GM12878 (cell line): ENCODE results near the gene ALG5. TPM values are rescaled to one million over a fixed set of nuclear protein-coding genes. Genes with fewer than 3 reads are reported as not detected.

ENCODE experiments used
- ATAC-seq: fragments of 200-7000 bp; cut with Tn5 transposase; 3 replicates; pipeline ENCODE4 v1.9.1; 2020; ENCODE audit warnings: mild to moderate bottlenecking, moderate library complexity
- BruUV-seq: library from RNA; stranded (reverse); fragments of 400-500 nt; replicated peaks from 2 replicates; lab custom pipeline; 2021; lab: Mats Ljungman, UMichigan
- CTCF ChIA-PET: fragments of 300-600 bp; sonication (Branson Sonifier 250); formaldehyde crosslinking; extraction: SDS; loops from one replicate; lab custom pipeline; 2021; ENCODE audit warnings: inconsistent platforms; lab: Yijun Ruan, JAX
- POLR2A ChIA-PET: fragments of 350-600 bp; formaldehyde crosslinking; extraction: SDS; loops from one replicate; lab custom pipeline; 2021; ENCODE audit warnings: inconsistent platforms; lab: Charles Lee
- RAD21 ChIA-PET: fragments of 300-600 bp; sonication (Branson Sonifier 250); formaldehyde crosslinking; loops from one replicate; lab custom pipeline; 2023; ENCODE audit warnings: antibody characterized with exemption; ENCODE audit not compliant: unreplicated experiment; lab: Charles Lee
- SMC1A ChIA-PET: fragments of 300-600 bp; sonication (Branson Sonifier 250); formaldehyde crosslinking; loops from one replicate; lab custom pipeline; 2023; ENCODE audit not compliant: unreplicated experiment, uncharacterized antibody; lab: Charles Lee
- DNase-seq: peaks from one replicate; pipeline ENCODE4 v3.0.0-alpha.2; 2011; ENCODE audit warnings: low read depth, low spot score
- FAIRE-seq: peaks from 3 replicates; lab custom pipeline; 2011; peaks lifted over from hg19 to GRCh38; lab: Jason Lieb, UNC
- H2AFZ ChIP-seq: 2 replicates; pipeline ENCODE4 v1.6.0; 2011; ENCODE audit warnings: low read depth, low read length, control low read depth; ENCODE audit not compliant: control insufficient read depth
- H3K27ac ChIP-seq: 2 replicates; pipeline ENCODE4 v1.5.1; 2011; ENCODE audit warnings: control low read depth; ENCODE audit not compliant: control insufficient read depth, insufficient read depth
- H3K27me3 ChIP-seq, 2 experiments: replicated peaks in 1 of 2; 2 replicates each; pipeline versions ENCODE4 v1.6.0 to v1.6.1; 2011; ENCODE audit warnings: low read length in 1 of 2; ENCODE audit not compliant: control insufficient read depth in 2 of 2, insufficient read depth in 2 of 2
- H3K36me3 ChIP-seq, 2 experiments: 2 replicates each; pipeline ENCODE4 v1.5.1; 2011; ENCODE audit warnings: low read length in 1 of 2; ENCODE audit not compliant: control insufficient read depth in 2 of 2, insufficient read depth in 2 of 2
- H3K4me1 ChIP-seq: 2 replicates; pipeline ENCODE4 v1.6.1; 2011; ENCODE audit warnings: mild to moderate bottlenecking, low read length, moderate library complexity, mixed read lengths; ENCODE audit not compliant: control insufficient read depth, insufficient read depth
- H3K4me2 ChIP-seq: 2 replicates; pipeline ENCODE4 v1.6.0; 2011; ENCODE audit warnings: control low read depth; ENCODE audit not compliant: control insufficient read depth, insufficient read depth
- H3K4me3 ChIP-seq: fragments of 200-600 bp; sonication (generic); 2 replicates; pipeline ENCODE4 v1.5.1; 2016
- H3K79me2 ChIP-seq: 2 replicates; pipeline ENCODE4 v1.6.0; 2011; ENCODE audit warnings: low read length; ENCODE audit not compliant: control insufficient read depth, insufficient read depth
- H3K9ac ChIP-seq: 2 replicates; pipeline ENCODE4 v1.8.0; 2011; ENCODE audit warnings: low read length, control low read depth, mixed read lengths; ENCODE audit not compliant: control insufficient read depth, insufficient read depth
- H3K9me3 ChIP-seq: replicated peaks from 3 replicates; pipeline ENCODE4 v1.5.1; 2011; ENCODE audit warnings: mild to moderate bottlenecking, low read length; ENCODE audit not compliant: control insufficient read depth, insufficient read depth
- H4K20me1 ChIP-seq: 2 replicates; pipeline ENCODE4 v1.6.0; 2011; ENCODE audit not compliant: control insufficient read depth, insufficient read depth
- BRCA1 ChIP-seq: IDR thresholded peaks from 2 replicates; pipeline ENCODE4 v1.6.1; 2011; ENCODE audit warnings: low read depth, low read length, improper control_type of control experiment
- EP300 ChIP-seq, 2 experiments: fragments of 150-350 bp in 1 of 2; IDR thresholded peaks; 2 replicates each; pipeline ENCODE4 v1.6.1; 2011 to 2012; ENCODE audit warnings: low read depth in 2 of 2, low read length in 2 of 2, borderline replicate concordance in 1 of 2, improper control_type of control experiment in 1 of 2, inconsistent platforms in 1 of 2; ENCODE audit not compliant: control insufficient read depth in 1 of 2
- ESRRA ChIP-seq: IDR thresholded peaks from 2 replicates; pipeline ENCODE4 v1.6.1; 2012; ENCODE audit warnings: mild to moderate bottlenecking, low read length, improper control_type of control experiment
- IRF3 ChIP-seq: fragments of 450-650 bp; IDR thresholded peaks from 2 replicates; pipeline ENCODE4 v1.6.1; 2014; ENCODE audit warnings: mild to moderate bottlenecking
- KDM1A ChIP-seq: fragments of 200-600 bp; sonication (generic); IDR thresholded peaks from 2 replicates; pipeline ENCODE4 v1.6.1; 2016; ENCODE audit warnings: borderline replicate concordance
- MTA3 ChIP-seq: IDR thresholded peaks from 2 replicates; pipeline ENCODE4 v1.6.1; 2012; ENCODE audit warnings: low read length, inconsistent platforms, borderline replicate concordance
- NFXL1 ChIP-seq: fragments of 450-650 bp; IDR thresholded peaks from 2 replicates; pipeline ENCODE4 v1.6.1; 2017; ENCODE audit warnings: antibody characterized with exemption, mild to moderate bottlenecking, borderline replicate concordance
- POLR2A ChIP-seq: IDR thresholded peaks from 2 replicates; pipeline ENCODE4 v1.6.1; 2011; ENCODE audit warnings: low read depth, mild to moderate bottlenecking, low read length
- POU2F2 ChIP-seq: IDR thresholded peaks from 3 replicates; pipeline ENCODE4 v1.6.1; 2011; ENCODE audit warnings: low read depth, mild to moderate bottlenecking, low read length, borderline replicate concordance
- RBBP5 ChIP-seq: fragments of 200-600 bp; sonication (generic); conservative IDR thresholded peaks from 2 replicates; pipeline ENCODE4 v1.6.1; 2016
- RELA ChIP-seq: fragments of 450-650 bp; IDR thresholded peaks from 2 replicates; pipeline ENCODE4 v1.8.0; 2014; ENCODE audit warnings: borderline replicate concordance; ENCODE audit not compliant: partially characterized antibody
- SREBF2 ChIP-seq: IDR thresholded peaks from 2 replicates; pipeline ENCODE4 v1.6.1; 2012; ENCODE audit warnings: mild to moderate bottlenecking, low read length
- SRF ChIP-seq, 2 experiments: IDR thresholded peaks; 2 replicates each; pipeline ENCODE4 v1.6.1; 2011; ENCODE audit warnings: low read depth in 2 of 2, low read length in 2 of 2, mild to moderate bottlenecking in 1 of 2, moderate library complexity in 1 of 2
- TARDBP ChIP-seq: IDR thresholded peaks from 2 replicates; pipeline ENCODE4 v1.6.1; 2016; ENCODE audit warnings: borderline replicate concordance
- WRNIP1 ChIP-seq: IDR thresholded peaks from 2 replicates; pipeline ENCODE4 v1.6.1; 2011; ENCODE audit warnings: low read depth, low read length, improper control_type of control experiment, borderline replicate concordance
- YY1 ChIP-seq: IDR thresholded peaks from 2 replicates; pipeline ENCODE4 v1.6.1; 2011; ENCODE audit warnings: low read depth, mild to moderate bottlenecking, low read length
- ZNF592 ChIP-seq: fragments of 450-650 bp; IDR thresholded peaks from 2 replicates; pipeline ENCODE4 v1.6.1; 2017; ENCODE audit warnings: mild to moderate bottlenecking, moderate library complexity
- WGBS: methylation state at CpG from one replicate; pipeline ENCODE4 v1.1.6; 2016; ENCODE audit warnings: low lambda C conversion rate; ENCODE audit not compliant: insufficient replicate concordance, insufficient coverage; ENCODE audit errors: missing lambda C conversion rate; 5-methylcytosine and 5-hydroxymethylcytosine counted together
- in situ Hi-C: fragments of 300-500 bp; cut with MboI; formaldehyde crosslinking; loops from 9 replicates; pipeline ENCODE4 v1.14.3; 2018; ENCODE audit warnings: mixed read lengths
- intact Hi-C: fragments of 100-400 bp; cut with micrococcal nuclease; formaldehyde crosslinking; loops from one replicate; pipeline ENCODE4 v1.14.2; 2022; ENCODE audit not compliant: unreplicated experiment
- polyA plus RNA-seq, 11 experiments: library from polyadenylated mRNA; depleted of rRNA in 4 of 11; unstranded in 6 of 11; stranded (reverse) in 5 of 11; fragments of >200 nt; fragmentation: Nextera tagmentation in 4 of 11; fragmentation: Illumina TruSeq in 1 of 11; extraction: Ambion mirVana in 4 of 11; extraction: Trizol in 1 of 11; gene quantifications; 1 replicate in 1 of 11; 2 replicates in 10 of 11; pipeline versions ENCODE4 v1.2.1 to v1.2.3, GENCODE V29; 2011 to 2016; ENCODE audit warnings: inconsistent platforms in 2 of 11, missing spikeins in 2 of 11, low read depth in 1 of 11
- total RNA-seq, 4 experiments: library from RNA; depleted of rRNA in 3 of 4; stranded (reverse); fragments of >200 nt in 3 of 4; fragmentation: Illumina TruSeq in 1 of 4; extraction: Trizol in 1 of 4; gene quantifications; 2 replicates each; pipeline versions ENCODE4 v1.2.1 to v1.2.3, GENCODE V29; 2013 to 2021

The ALG5 gene
- total and polyA plus RNA-seq, 10 of the 15 experiments (the other 5 are each of a cell fraction or from before 2014, with no cell fraction given) = 23.9 to 82.2 (median 42.5) TPM

GRCh38 chr13:37047032-37047431, 47.9 kb upstream of the ALG5 start:
- no peak for DNase-seq

More at GRCh38 chr13:37047032-37047431, 47.9 kb upstream of the ALG5 start:
- POLR2A ChIA-PET = interaction anchor here (0.7 to 1.4 kb wide), 2 partner anchors 11 to 47 kb away, joined by 3 read pairs; partner anchors contain the start of gene EXOSC8
- WGBS = 28% methylated on average over 2 of the region's 2 CpGs
- no peaks in the 10 kb centered on the region for H4K20me1 ChIP-seq
- H3K27ac ChIP-seq = no peak overlapping the region
- CTCF ChIA-PET = interaction anchor here (0.8 to 1.3 kb wide), 7 partner anchors 10 to 311 kb away, joined by 3 to 6 read pairs (median 3); partner anchors contain the start of gene EXOSC8
- RAD21 ChIA-PET = no interaction called here
- BruUV-seq = no TSS peak
- H3K9ac ChIP-seq = no peak overlapping the region
- no peaks in the 10 kb centered on the region for H3K4me1 ChIP-seq
- H3K4me3 ChIP-seq = no peak overlapping the region
- no peak overlapping the region for H2AFZ ChIP-seq
- ATAC-seq (no peak), FAIRE-seq (no peak)
- H3K27me3 ChIP-seq = no peaks in the 10 kb centered on the region
- no peak overlapping the region for H3K4me2 ChIP-seq
- H3K9me3 ChIP-seq = no peaks in the 10 kb centered on the region
- in situ Hi-C loops = no loop called here
- SMC1A ChIA-PET = interaction anchor here (0.7 to 5.0 kb wide), 5 partner anchors 8 to 654 kb away, joined by 3 to 27 read pairs (median 3); no protein-coding TSS in a partner anchor
- H3K79me2 ChIP-seq = peaks cover 11% of the 10 kb centered on the region
- peaks cover 0 to 15% of the 10 kb centered on the region in 2 experiments; a peak in 3 of 4 replicates for H3K36me3 ChIP-seq
- TF ChIP-seq IRF3 = no peak
- TF ChIP-seq ESRRA = no peak
- TF ChIP-seq WRNIP1 = no peak
- no peak for TF ChIP-seq ZNF592
- no peak for TF ChIP-seq RBBP5
- TF ChIP-seq SREBF2 = no peak
- no peak for TF ChIP-seq SRF (IDR thresholded peaks at IDR 0.05; ENCODE audit: low read depth in 2 of 2, low read length in 2 of 2)
- no peak for TF ChIP-seq TARDBP
- TF ChIP-seq YY1 = no peak
- no peak for TF ChIP-seq NFXL1
- no peak for TF ChIP-seq MTA3
- TF ChIP-seq POU2F2 = no peak
- no peak for TF ChIP-seq KDM1A
- no peak for TF ChIP-seq RELA
- TF ChIP-seq BRCA1 = no peak
- TF ChIP-seq EP300 (IDR thresholded peaks at IDR 0.05; ENCODE audit: borderline replicate concordance in 1 of 2, control insufficient read depth in 1 of 2, low read depth in 2 of 2, low read length in 2 of 2) = no peak
- TF ChIP-seq POLR2A = no peak
- intact Hi-C loops = loop anchor here (5.0 kb wide), 1 partner anchor 35 kb away; no protein-coding TSS in a partner anchor
